AG04449 (cell line): ENCODE results near the gene FAM168A.

Source experiments
- CTCF ChIA-PET: fragments of 350-600 bp; formaldehyde crosslinking; extraction: SDS; loops from one replicate; lab custom pipeline; 2021; ENCODE audit warnings: antibody characterized with exemption; lab: Yijun Ruan, JAX
- POLR2A ChIA-PET: fragments of 400-600, 350-600 bp; formaldehyde crosslinking; extraction: SDS; loops from one replicate; lab custom pipeline; 2020; ENCODE audit warnings: antibody characterized with exemption, inconsistent platforms; lab: Yijun Ruan, JAX
- DNase-seq: peaks from one replicate; pipeline ENCODE4 v3.0.0-alpha.2; 2010; ENCODE audit warnings: low read depth, low spot score
- H3K4me3 ChIP-seq: 2 replicates; pipeline ENCODE4 v1.5.1; 2011; ENCODE audit warnings: low read depth, mild to moderate bottlenecking, control low read depth, low read length
- CTCF ChIP-seq: IDR thresholded peaks from one replicate; pipeline ENCODE4 v1.5.1; 2011; ENCODE audit warnings: mild to moderate bottlenecking, moderate library complexity, low read length, control low read depth, inconsistent platforms; ENCODE audit not compliant: insufficient read depth; ENCODE audit errors: missing control alignments

Gene FAM168A

GRCh38 chr11:73400293-73400692, 197.6 kb downstream of the FAM168A start:
- H3K4me3 ChIP-seq, result no peak overlapping the region
- TF ChIP-seq CTCF, result no peak
- ChIA-PET CTCF (interaction anchor here (0.9 to 14.0 kb wide), 9 partner anchors 9 to 260 kb away, joined by 3 to 248 read pairs (median 15); partner anchors contain the start of gene ARHGEF17), POLR2A (interaction anchor here (1.1 kb wide), 1 partner anchor 15 kb away, joined by 3 read pairs; no protein-coding TSS in a partner anchor)
- DNase-seq, result no peak

GRCh38 chr11:73399636-73400035, 198.3 kb downstream of the FAM168A start:
- POLR2A ChIA-PET, result interaction anchor here (1.1 to 1.5 kb wide), 2 partner anchors 15 to 23 kb away, joined by 3 read pairs; partner anchors contain the start of gene RELT

GRCh38 chr11:73399159-73399590, 198.7 kb downstream of the FAM168A start:
- CTCF ChIA-PET, result interaction anchor here (0.7 to 14.0 kb wide), 11 partner anchors 11 to 261 kb away, joined by 3 to 248 read pairs (median 5); partner anchors contain the start of gene ARHGEF17
- DNase-seq, result no peak

More at GRCh38 chr11:73399636-73400035, 198.3 kb downstream of the FAM168A start:
- no peak overlapping the region for H3K4me3 ChIP-seq
- no peak for TF ChIP-seq CTCF
- CTCF ChIA-PET, result interaction anchor here (0.9 to 14.0 kb wide), 13 partner anchors 10 to 260 kb away, joined by 3 to 248 read pairs (median 5); partner anchors contain the start of gene ARHGEF17
- DNase-seq, result no peak

GRCh38 chr11:73398721-73399120, 199.2 kb downstream of the FAM168A start:
- ChIA-PET POLR2A (interaction anchor here (0.6 to 1.5 kb wide), 2 partner anchors 22 to 128 kb away, joined by 3 read pairs; partner anchors contain the start of gene RELT), CTCF (interaction anchor here (0.7 to 14.0 kb wide), 11 partner anchors 11 to 261 kb away, joined by 3 to 248 read pairs (median 5); partner anchors contain the start of gene ARHGEF17)
- no peak overlapping the region for H3K4me3 ChIP-seq
- DNase-seq, result no peak
- TF ChIP-seq CTCF, result no peak

More at GRCh38 chr11:73399159-73399590, 198.7 kb downstream of the FAM168A start:
- no peak for TF ChIP-seq CTCF
- POLR2A ChIA-PET, result interaction anchor here (0.6 to 1.5 kb wide), 3 partner anchors 16 to 127 kb away, joined by 3 read pairs; partner anchors contain the start of gene RELT
- no peak overlapping the region for H3K4me3 ChIP-seq

- ChIA-PET CTCF (interaction anchor here (1.6 to 14.0 kb wide), 6 partner anchors 12 to 262 kb away, joined by 4 to 248 read pairs (median 22); partner anchors contain the start of gene ARHGEF17), POLR2A (interaction anchor here (1.5 kb wide), 1 partner anchor 22 kb away, joined by 3 read pairs; the partner anchor contains the start of gene RELT)
- no peak for DNase-seq
- H3K4me3 ChIP-seq, result no peak overlapping the region
- no peak for TF ChIP-seq CTCF
Observed at GRCh38 chr11:73398132-73398526, 199.8 kb downstream of the FAM168A start.

- POLR2A ChIA-PET, result no interaction called here
- H3K4me3 ChIP-seq, result no peak overlapping the region
- TF ChIP-seq CTCF, result no peak
- CTCF ChIA-PET, result interaction anchor here (0.7 to 14.0 kb wide), 12 partner anchors 11 to 262 kb away, joined by 3 to 248 read pairs (median 5); partner anchors contain the start of gene ARHGEF17
- no peak for DNase-seq
Observed at GRCh38 chr11:73397468-73398131, 200.3 kb downstream of the FAM168A start.
